Measurements from ENCODE around the gene ZBTB42. TPM values are rescaled to one million over a fixed set of nuclear protein-coding genes. Genes with fewer than 3 reads are reported as not detected.

Gene ZBTB42
- total RNA-seq, 1 experiment from 2014 or later = 16.5 TPM

DNA sequence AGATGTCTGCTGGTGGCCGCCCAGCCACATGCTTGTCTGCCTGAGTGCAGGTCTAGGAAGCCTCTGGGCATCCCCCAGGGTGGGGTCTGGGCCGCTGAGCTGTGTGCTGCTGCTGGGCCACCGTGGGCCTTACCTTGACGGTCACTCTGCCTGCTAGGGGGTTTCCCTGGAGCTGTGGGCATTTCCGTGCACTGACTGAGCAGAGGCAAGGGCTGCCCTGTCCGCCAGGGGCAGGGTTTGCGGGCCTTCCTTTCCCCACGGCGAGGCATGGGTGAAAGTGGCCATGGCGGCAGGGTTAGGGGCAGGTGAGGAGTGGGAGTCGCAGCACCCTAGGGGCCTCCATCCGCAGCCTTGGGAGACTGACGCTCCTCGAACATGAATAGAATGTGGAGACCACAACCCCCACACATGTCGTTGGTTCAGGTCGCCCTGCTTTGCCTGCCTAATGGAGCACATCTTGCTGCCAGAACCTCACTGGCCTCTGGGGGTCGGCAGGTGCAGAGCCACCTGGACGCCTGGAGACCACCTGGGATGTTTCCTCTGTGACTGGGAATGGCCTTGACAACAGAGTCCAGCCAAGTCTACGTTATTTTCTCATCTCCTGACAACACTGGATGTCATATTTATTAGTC lies 2.5 kb downstream of the ZBTB42 start:
- BruUV-seq (replicated peaks) = TSS peak; percentile 83
- CTCF ChIA-PET = no interaction called here

GRCh38 chr14:104803912-104804410 lies 3.1 kb downstream of the ZBTB42 start:
- ATAC-seq = no peak
- Histone ChIP-seq H3K27ac (ENCODE audit: low read length) (peak overlapping the region; percentile 63), H3K27me3 (ENCODE audit: control insufficient read depth, insufficient read depth, low read length) (no peaks in the 10 kb centered on the region), H3K4me3 (ENCODE audit: low read depth in 2 of 2, low read length in 2 of 2) (peak overlapping the region in 1 of 2 experiments; percentile 35; a peak in 2 of 4 replicates), H3K36me3 (ENCODE audit: control insufficient read depth, insufficient read depth, low read length) (no peaks in the 10 kb centered on the region), H3K9me3 (ENCODE audit: control insufficient read depth, insufficient read depth, low read depth, low read length) (no peaks in the 10 kb centered on the region), H3K4me1 (ENCODE audit: control insufficient read depth, insufficient read depth, low read length) (peaks cover 52% of the 10 kb centered on the region)
- in situ Hi-C loops (cut with HindIII; ENCODE audit: low pct_unique_long_range_greater_than_20kb, low sequenced_read_pairs) (no loop called here), intact Hi-C loops (cut with micrococcal nuclease; ENCODE audit: unreplicated experiment) (no loop called here)
- no TSS peak for BruUV-seq (replicated peaks)
- TF ChIP-seq POLR2AphosphoS5 (IDR thresholded peaks at IDR 0.05; ENCODE audit: low read depth, low read length) (no peak), SIN3A (IDR thresholded peaks at IDR 0.05; ENCODE audit: borderline replicate concordance, insufficient read depth, low read depth, low read length) (no peak), TCF7L2 (IDR thresholded peaks at IDR 0.05; ENCODE audit: low read depth, low read length) (no peak)
- TF ChIP-seq, protein P1, sequence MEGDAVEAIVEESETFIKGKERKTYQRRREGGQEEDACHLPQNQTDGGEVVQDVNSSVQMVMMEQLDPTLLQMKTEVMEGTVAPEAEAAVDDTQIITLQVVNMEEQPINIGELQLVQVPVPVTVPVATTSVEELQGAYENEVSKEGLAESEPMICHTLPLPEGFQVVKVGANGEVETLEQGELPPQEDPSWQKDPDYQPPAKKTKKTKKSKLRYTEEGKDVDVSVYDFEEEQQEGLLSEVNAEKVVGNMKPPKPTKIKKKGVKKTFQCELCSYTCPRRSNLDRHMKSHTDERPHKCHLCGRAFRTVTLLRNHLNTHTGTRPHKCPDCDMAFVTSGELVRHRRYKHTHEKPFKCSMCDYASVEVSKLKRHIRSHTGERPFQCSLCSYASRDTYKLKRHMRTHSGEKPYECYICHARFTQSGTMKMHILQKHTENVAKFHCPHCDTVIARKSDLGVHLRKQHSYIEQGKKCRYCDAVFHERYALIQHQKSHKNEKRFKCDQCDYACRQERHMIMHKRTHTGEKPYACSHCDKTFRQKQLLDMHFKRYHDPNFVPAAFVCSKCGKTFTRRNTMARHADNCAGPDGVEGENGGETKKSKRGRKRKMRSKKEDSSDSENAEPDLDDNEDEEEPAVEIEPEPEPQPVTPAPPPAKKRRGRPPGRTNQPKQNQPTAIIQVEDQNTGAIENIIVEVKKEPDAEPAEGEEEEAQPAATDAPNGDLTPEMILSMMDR (IDR thresholded peaks at IDR 0.05) = no peak
- TF ChIP-seq, protein P2, sequence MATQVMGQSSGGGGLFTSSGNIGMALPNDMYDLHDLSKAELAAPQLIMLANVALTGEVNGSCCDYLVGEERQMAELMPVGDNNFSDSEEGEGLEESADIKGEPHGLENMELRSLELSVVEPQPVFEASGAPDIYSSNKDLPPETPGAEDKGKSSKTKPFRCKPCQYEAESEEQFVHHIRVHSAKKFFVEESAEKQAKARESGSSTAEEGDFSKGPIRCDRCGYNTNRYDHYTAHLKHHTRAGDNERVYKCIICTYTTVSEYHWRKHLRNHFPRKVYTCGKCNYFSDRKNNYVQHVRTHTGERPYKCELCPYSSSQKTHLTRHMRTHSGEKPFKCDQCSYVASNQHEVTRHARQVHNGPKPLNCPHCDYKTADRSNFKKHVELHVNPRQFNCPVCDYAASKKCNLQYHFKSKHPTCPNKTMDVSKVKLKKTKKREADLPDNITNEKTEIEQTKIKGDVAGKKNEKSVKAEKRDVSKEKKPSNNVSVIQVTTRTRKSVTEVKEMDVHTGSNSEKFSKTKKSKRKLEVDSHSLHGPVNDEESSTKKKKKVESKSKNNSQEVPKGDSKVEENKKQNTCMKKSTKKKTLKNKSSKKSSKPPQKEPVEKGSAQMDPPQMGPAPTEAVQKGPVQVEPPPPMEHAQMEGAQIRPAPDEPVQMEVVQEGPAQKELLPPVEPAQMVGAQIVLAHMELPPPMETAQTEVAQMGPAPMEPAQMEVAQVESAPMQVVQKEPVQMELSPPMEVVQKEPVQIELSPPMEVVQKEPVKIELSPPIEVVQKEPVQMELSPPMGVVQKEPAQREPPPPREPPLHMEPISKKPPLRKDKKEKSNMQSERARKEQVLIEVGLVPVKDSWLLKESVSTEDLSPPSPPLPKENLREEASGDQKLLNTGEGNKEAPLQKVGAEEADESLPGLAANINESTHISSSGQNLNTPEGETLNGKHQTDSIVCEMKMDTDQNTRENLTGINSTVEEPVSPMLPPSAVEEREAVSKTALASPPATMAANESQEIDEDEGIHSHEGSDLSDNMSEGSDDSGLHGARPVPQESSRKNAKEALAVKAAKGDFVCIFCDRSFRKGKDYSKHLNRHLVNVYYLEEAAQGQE (IDR thresholded peaks at IDR 0.05; ENCODE audit: insufficient read depth in 1 of 2, low read depth in 2 of 2, low read length in 1 of 2) = no peak
- ChIA-PET POLR2A (no interaction called here), CTCF (no interaction called here)
- DNase-seq (ENCODE audit: low read depth, low spot score) = no peak

More for the DNA sequence above, 2.5 kb downstream of the ZBTB42 start:
- intact Hi-C loops (cut with micrococcal nuclease; ENCODE audit: unreplicated experiment) = no loop called here
- in situ Hi-C loops (cut with HindIII; ENCODE audit: low pct_unique_long_range_greater_than_20kb, low sequenced_read_pairs) = no loop called here
- ATAC-seq (peak; percentile 29; the same call in 1 of the 2 replicates), DNase-seq (ENCODE audit: low read depth, low spot score) (no peak)
- H3K27ac ChIP-seq (ENCODE audit: low read length) = peak overlapping the region; percentile 63
- H3K4me1 ChIP-seq (ENCODE audit: control insufficient read depth, insufficient read depth, low read length) = peaks cover 56% of the 10 kb centered on the region
- POLR2A ChIA-PET = no interaction called here
- H3K36me3 ChIP-seq (ENCODE audit: control insufficient read depth, insufficient read depth, low read length) = no peaks in the 10 kb centered on the region
- peak overlapping the region; percentile 35 to 56; a peak in 3 of 4 replicates for H3K4me3 ChIP-seq (ENCODE audit: low read depth in 2 of 2, low read length in 2 of 2)
- TF ChIP-seq, protein P1 (IDR thresholded peaks at IDR 0.05) = peak; percentile 69; the same call in 1 of the 2 replicates
- no peak for TF ChIP-seq SIN3A (IDR thresholded peaks at IDR 0.05; ENCODE audit: borderline replicate concordance, insufficient read depth, low read depth, low read length)
- H3K27me3 ChIP-seq (ENCODE audit: control insufficient read depth, insufficient read depth, low read length) = no peaks in the 10 kb centered on the region
- H3K9me3 ChIP-seq (ENCODE audit: control insufficient read depth, insufficient read depth, low read depth, low read length) = no peaks in the 10 kb centered on the region
